Measurements from ENCODE around the gene OR2H1. TPM values are rescaled to one million over a fixed set of nuclear protein-coding genes. Genes with fewer than 3 reads are reported as not detected.
"Not testable (repeated sequence)": the region's sequence is repeated elsewhere in the genome, so short reads cannot be mapped to it uniquely, and the experiment has no call there.

OR2H1 gene
- not detected in 2 replicates for total RNA-seq

DNA sequence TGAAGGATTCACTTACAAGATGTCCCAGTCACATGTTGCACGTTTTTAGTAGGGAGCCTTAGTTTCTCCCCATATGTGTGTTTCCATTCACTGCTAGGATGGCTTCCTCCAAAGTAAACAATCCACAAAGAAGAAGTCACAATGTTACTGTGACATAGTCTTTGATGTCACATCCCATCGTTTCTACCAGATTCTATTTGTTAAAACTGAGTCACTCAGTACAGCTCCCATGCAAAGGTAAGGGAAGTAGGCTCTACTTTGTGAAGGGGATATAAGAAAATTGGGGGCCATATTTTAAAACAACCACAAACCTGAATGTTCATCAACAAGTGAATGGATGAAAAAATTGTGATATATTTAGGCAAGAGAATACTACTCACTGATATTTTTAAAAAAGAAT is at the start of gene OR2H1, which contains the start of gene OR11A1:
OR2H1 (plus strand) TSS at position 185 of the 400 bp plus-strand sequence. CDS start 4,615 bp downstream, outside the sequence.
OR11A1 (minus strand) TSS at position 101 of the 400 bp plus-strand sequence. CDS start 29,430 bp downstream, outside the sequence.
- no peak for DNase-seq (ENCODE audit: low read depth in 2 of 2)

DNA sequence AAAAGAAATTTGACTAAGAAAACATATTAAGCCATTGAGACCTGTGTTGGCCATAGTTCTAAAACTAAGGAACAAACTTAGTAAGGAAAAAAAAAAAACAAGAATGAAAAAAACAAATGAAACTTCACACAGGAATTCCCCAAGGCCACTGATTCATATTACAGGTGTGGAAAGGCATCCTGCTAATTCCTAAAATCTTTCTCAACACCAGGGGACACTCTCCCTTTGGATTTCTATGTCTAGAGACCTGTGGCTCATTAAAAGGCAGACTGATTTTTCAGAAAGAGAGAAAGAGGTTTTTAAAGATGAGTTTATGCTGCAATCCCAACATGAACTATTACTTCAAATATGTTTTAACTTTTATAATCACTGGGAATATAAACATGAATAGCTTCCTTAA is 42.4 kb upstream of the OR2H1 start, which contains the start of gene OR12D1:
OR12D1 (plus strand) TSS at position 341 of the 400 bp plus-strand sequence.
- peak; percentile 7 to 30 for DNase-seq (ENCODE audit: low read depth in 2 of 2)

DNA sequence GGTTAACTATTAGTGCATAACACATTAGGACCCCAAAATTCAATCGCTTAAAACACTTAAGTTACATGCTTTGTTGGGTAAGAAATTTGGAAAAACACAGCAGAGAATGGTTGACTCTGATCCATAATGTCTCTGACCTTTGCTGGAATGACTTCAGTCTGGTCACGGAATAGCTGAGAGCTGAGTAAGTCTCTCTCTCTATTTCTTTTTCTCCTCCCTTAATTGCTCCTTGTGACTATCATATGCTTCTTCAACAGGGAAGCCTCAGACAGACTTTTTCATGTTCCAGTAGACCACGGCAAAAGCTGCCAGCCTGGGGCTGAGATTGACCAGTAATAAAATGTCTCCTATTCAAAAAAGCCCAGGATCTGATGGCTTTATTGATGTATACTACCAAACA is 37.4 kb upstream of the OR2H1 start:
- DNase-seq (ENCODE audit: low read depth in 2 of 2): peak in 1 of 2 donors; percentile 18

DNA sequence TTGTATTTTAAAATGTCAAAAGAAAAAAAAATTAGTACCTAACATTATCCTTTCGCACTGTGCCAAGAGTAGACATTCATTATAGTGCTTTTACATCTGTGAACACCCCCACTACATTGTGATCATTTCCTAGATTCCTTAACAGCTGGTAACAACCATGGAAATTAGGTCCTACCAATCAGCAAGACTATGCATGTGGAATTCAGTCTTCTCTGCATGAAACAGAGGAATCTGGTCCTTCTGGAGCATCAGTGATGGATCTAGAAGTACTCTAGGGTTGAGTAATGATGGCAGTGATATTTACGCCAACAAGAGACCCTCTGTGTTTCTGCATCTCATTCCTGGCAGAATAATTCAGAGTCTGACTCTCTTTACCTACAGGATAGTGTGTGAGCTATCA is 32.8 kb upstream of the OR2H1 start:
- no peak for DNase-seq (ENCODE audit: low read depth in 2 of 2)

DNA sequence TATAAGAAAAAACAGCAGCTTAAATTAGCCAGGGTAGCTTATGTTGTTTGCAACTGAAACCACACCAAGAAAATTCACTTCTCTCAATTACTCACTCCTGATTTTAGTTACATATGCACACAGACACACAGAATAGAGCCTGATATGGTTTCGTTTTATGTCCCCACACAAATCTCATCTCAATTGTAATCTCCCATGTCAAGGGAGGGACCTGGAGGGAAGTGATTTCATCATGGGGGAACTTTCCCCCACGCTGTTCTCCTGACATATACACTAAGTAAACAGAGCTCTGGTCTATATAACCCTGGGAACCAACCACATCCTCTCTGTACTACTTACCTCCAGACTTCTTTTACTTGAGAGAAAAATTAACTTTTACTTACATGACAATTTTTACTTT is 32.4 kb upstream of the OR2H1 start:
- peak in 1 of 2 donors; percentile 35 for DNase-seq (ENCODE audit: low read depth in 2 of 2)

DNA sequence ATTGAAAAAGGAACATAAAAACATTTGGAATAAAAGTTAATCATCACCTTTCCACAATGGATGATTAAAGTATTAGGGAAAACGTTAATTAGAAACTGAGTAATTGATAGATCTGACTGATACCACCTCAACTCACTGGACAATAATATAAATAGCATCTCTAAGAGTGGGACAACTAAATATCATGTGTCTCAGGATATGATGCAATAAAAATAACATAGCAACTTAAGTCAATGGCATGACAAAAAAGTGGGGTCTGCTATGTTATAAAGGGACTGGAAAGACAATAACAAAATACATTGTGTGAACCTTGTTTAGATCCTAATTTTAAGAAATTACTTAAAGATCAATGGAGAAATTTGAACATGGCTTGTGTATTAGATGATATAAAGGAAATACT is 31.9 kb upstream of the OR2H1 start:
- no peak for DNase-seq (ENCODE audit: low read depth in 2 of 2)

DNA sequence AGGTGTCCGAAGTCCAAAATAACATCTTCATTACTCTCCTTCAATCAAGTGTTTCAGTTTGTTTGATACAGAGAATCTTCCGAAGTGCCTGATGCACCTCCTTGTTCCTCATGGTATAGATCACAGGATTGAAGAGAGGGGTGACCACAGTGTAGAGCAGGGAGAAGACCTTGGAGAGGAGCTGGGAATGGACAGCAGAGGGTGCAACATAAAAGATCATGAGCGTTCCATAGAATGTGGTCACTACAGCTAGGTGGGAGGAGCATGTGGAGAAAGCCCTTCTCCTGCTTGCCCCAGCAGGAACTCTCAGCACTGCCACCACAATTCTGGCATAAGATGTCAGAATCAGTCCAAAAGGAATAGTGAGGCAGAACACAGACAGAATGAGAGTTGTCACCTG is 30.3 kb upstream of the OR2H1 start:
- DNase-seq (ENCODE audit: low read depth in 2 of 2): peak; percentile 12 to 28

DNA sequence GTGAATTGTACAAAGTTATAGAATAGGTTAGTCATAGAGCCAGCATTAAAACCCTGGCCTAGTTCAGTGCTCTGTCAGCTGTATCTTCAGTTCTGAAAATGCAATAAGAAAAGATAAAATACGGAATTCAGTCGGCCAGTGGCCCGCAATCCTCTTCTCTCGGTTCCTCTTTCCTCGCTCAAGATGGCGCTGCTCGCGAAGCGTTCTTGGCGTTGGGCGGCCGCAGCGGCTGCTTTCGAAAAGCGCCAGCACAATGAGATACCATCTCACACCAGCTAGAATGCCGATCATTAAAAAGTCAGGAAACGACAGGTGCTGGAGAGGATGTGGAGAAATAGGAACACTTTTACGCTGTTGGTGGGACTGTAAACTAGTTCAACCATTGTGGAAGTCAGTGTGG is 20.2 kb upstream of the OR2H1 start:
- DNase-seq (ENCODE audit: low read depth in 2 of 2): peak in 1 of 2 donors; percentile 80

DNA sequence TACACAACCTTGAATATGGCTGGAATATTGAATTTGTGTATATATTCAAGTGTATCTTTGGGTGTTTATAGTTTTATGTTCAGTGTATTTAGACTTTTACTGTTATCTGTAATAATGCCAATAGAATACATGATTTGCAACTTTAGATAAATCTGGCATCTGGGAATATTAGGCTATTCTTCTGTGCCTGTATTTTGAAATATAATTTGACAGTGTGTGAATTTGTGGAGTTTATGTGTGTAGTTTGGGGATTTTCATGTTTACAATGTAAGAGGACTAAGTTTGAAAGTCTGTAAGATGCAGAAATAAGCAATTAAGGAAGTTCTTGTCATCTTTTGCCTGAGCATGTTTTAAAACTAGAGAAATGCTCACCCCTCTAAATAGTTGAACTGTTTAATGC is 17.9 kb upstream of the OR2H1 start, which contains the start of gene OR10C1:
OR10C1 (plus strand) TSS at position 301 of the 400 bp plus-strand sequence. CDS start 710 bp downstream, outside the sequence.
- no peak for DNase-seq (ENCODE audit: low read depth in 2 of 2)

DNA sequence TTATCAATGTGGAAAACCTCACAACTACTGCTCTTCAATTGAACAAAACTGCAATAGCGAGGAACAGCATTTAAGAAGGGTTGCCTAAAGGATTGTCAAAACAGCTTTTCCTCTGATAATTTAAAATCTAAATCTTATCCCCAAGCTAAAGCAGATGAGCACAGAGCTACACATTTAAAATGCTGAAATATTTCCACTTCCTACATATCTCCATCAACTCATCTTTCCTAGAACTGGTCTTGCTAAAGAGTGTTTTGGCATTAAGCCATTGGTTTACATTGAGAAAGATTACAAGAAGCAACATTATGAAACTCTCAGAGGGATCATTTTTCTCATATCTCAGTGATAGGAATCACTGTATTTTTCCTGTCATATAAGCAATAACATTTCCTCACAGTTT is 14.2 kb upstream of the OR2H1 start:
- DNase-seq (ENCODE audit: low read depth in 2 of 2): no peak

DNA sequence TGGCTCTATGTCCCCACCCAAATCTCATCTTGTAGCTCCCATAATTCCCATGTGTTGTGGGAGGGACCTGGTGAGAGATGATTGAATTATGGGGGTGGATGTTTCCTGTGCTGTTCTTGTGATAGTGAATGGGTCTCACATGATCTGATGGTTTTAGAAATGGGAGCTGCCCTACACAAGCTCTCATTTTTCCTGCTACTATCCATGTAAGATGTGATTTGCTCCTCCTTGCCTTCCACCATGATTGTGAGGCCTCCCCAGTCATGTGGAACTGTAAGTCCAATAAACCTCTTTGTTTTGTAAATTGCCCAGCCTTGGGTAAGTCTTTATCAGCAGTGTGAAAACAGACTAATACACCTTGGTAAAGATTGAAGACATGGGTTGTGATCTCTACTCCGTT is 12.9 kb upstream of the OR2H1 start:
- DNase-seq (ENCODE audit: low read depth in 2 of 2): not testable (repeated sequence)

DNA sequence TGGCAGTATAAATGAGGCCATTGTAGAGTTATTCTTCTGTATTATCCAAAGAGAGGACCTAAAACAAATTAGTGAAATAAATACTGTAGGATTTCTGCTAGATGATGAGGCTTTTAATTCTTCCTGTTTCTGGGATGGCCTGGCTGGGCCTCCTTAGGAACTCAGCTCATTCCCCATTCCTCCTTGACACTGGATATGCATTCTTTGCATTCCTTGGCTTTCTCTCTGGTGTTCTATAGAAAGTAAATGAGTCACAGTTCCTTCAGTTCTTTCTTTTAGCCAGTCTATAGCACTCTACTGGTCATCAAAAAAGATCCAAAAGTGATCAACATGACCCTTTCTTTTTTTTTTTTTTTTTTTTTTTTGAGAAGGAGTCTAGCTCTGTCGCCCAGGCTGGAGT is 9.3 kb upstream of the OR2H1 start:
- DNase-seq (ENCODE audit: low read depth in 2 of 2): peak in 1 of 2 donors; percentile 63

DNA sequence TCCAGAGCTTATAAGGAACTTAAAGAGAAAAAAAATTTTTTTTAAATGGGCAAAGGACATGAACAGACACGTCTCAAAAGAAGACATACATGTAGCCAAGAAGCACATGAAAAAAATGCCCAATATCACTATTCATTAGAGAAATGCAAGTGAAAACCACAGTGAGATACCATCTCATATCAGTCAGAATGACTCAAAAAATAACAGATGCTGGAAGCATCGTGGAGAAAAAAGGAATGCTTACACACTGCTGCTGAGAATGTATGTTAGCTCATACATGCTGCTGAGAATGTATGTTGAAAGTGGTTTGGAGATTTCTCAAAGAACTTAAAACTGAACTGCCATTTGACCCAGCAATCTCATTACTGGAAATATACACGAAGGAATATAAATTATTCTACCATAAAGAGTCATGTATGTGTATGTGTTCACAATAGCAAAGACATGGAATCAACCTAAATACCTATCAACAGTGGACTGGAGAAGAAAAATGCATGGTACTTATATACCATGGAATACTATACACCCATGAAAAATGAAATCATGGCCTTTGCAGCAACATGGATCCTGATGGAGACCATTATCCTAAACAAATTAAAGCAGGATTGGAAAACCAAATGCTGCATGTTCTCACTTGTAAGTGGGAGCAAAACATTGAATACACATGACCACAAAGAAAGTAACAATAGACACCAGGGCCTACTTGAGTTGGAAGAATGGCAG is 5.3 kb upstream of the OR2H1 start:
- DNase-seq (ENCODE audit: low read depth in 2 of 2): peak in 1 of 2 donors; percentile 62

DNA sequence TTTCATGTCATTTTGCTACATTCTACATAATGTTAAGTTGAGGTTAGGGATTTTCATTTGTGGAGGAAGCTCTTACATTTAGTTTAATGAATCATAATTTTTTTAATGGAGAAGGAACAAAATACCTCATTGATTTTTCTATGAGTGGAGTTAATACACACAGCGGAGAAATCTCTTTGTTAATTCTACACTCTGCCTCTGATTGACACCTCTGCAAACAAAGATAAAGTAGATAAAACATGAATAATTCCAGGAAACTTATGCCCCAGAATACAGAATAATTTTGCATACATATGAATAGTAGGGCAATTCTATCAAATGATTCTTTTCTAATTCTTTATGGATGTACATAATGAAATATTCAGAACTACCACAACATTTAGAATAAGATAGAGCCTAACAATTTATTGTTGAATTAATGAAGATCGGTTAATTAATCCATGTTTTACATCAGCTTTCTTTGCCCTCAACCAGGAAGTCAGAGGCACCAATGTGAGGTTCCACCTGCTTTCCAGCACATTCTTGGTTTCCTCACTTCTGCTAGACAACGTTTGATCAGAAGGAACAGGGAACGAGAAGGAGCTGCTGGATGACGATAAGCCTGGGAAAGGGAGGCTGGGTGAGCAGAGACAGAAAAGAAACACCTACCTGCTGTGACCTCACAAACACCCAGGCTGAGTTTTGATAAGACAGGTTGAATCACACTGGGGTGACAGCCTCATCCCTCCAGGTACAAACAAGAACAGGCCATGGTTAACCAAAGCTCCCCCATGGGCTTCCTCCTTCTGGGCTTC is 4.3 kb downstream of the OR2H1 start:
- no peak for DNase-seq (ENCODE audit: low read depth in 2 of 2)

DNA sequence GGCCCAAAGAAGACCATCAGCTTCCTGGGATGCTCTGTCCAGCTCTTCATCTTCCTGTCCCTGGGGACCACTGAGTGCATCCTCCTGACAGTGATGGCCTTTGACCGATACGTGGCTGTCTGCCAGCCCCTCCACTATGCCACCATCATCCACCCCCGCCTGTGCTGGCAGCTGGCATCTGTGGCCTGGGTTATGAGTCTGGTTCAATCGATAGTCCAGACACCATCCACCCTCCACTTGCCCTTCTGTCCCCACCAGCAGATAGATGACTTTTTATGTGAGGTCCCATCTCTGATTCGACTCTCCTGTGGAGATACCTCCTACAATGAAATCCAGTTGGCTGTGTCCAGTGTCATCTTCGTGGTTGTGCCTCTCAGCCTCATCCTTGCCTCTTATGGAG is 5.1 kb downstream of the OR2H1 start:
- DNase-seq (ENCODE audit: low read depth in 2 of 2): no peak

DNA sequence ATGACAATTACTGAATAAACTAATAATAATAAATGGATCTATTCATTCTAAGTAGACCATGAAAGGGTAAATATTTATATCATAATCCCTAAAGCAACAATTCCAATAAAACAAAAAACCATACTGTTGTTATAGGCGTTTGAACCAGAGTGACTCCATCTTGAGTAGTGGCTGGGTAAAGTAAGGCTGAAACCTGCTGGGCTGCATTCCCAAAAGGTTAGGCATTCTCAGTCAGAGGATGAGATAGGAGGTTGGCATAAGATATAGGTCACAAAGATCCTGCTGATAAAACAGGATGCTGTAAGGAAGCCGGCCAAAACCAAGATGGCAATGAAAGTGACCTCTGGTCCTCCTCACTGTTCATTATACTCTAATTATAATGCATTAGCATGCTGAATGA is 8.3 kb downstream of the OR2H1 start:
- DNase-seq (ENCODE audit: low read depth in 2 of 2): no peak

DNA sequence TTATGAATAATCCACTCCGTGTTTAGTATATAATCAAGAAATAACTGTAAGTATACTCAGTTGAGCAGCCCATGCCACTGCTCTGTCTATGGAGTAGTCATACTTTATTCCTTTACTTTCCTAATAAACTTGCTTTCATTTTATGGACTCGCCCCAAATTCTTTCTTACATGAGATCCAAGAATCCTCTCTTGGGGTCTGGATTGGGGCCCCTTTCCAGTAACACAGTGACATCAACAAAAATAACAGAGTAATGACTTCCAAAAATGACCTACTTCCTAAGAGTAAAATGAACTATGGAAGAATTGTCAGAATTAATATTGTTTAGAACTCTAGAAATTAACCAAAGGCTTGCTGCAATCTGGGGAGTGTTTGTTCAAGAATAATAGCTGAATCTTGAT is 8.8 kb downstream of the OR2H1 start:
- no peak for DNase-seq (ENCODE audit: low read depth in 2 of 2)

DNA sequence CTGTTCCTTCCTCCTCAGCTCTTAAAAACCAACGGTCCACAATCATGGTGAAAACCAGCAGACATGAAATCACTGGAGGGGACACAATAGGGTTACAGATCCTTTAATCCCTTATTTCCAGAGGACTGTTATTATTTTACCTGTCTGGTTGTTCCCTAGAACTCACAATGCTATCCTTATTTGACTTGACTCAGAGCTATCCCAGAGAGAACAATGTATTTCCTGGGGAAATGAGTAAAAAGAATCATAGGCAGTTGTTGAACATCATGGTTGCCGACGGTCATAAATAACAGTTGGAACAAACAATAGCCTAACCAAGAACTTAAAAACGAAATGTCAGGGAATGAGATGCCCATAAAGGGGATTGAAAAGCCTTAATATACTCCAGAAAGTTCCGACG is 9.3 kb downstream of the OR2H1 start:
- peak; percentile 82 to 91 for DNase-seq (ENCODE audit: low read depth in 2 of 2)

DNA sequence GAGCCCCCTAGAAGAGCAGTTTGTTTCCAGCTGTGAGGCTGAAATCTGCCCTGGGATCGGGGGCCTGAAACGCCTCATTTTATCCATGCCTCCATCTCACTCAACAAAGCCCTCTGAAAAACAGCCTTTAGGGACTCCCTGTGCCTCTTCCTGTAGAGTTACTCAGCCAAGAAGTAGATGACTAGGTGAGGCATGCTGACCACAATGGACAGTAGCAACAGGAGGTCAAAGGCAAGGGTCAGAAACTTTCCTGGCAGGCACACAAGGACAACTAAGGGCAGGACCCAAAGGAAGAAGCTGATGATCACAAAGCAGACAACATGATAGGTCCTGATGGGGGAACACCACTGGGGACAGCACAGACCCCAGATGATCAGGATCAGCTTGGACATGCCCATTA is 18.0 kb downstream of the OR2H1 start:
- DNase-seq (ENCODE audit: low read depth in 2 of 2): peak; percentile 5 to 52

DNA sequence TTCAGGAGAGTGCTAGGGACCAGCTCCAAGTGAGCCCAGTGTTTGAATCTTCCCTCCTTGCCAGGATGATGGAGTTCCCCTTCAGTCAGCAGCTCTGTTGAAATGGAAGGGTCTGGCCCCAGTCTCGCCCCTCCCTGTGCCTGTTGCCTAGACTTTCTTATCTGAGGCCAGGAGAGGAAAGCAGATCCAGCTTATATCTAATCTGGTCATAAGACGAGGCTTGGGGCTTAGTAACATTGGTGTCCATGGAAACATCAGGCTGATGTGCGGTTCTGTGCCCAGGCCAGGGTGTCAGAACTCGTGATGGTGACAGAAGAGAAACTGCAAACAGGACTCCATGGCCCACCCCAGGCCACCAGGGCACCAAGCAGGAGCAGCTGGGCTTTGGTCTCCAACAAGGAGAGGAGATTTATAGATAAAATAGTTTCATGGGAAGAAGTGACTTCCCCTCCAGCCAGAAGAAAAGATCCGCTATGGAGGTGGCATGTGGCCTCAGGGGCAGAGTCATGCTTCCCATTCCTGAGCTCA is 21.0 kb downstream of the OR2H1 start:
- DNase-seq (ENCODE audit: low read depth in 2 of 2): no peak

DNA sequence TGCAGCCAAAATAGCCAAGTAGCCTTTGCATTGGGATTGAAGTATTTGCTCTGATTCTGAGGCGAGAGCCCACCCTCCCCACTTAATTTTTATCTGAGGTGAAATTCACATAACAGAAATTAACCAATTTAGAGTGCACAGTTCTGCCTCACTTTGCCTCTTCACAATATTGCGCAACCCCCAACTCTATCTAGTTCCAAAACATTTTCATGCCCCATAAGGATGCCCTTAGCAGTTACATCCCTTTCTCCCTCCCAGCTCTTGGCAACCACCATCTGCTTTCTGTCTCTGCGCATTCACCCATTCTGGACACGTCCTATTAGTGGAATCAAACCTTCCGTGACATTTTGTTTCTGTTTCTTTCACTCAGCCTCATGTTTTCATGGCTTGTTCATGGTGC is 21.8 kb downstream of the OR2H1 start:
- no peak for DNase-seq (ENCODE audit: low read depth in 2 of 2)

DNA sequence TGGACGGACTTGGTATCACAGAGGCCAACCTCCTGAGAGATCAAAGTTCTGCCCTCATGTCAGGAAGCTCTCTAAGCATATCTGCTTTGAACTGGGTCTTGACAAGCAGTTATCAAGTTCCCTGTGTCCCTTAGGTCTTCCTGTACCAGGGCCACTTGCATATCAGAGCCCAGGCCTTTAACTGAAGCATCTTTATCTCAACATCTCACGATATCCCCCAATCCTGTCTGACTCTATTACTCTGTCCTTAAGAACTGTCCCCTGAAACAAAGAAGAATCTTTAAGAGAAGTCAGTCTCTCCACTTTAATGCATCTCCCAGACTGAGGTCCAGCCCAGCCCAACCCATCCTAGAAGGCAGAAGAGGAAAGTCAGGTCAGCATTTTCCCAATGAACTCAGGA is 22.6 kb downstream of the OR2H1 start:
- no peak for DNase-seq (ENCODE audit: low read depth in 2 of 2)
